ENCODE results near the gene LILRB2.
"Not testable (repeated sequence)": the region's sequence is repeated elsewhere in the genome, so short reads cannot be mapped to it uniquely, and the experiment has no call there.

The LILRB2 gene

DNA sequence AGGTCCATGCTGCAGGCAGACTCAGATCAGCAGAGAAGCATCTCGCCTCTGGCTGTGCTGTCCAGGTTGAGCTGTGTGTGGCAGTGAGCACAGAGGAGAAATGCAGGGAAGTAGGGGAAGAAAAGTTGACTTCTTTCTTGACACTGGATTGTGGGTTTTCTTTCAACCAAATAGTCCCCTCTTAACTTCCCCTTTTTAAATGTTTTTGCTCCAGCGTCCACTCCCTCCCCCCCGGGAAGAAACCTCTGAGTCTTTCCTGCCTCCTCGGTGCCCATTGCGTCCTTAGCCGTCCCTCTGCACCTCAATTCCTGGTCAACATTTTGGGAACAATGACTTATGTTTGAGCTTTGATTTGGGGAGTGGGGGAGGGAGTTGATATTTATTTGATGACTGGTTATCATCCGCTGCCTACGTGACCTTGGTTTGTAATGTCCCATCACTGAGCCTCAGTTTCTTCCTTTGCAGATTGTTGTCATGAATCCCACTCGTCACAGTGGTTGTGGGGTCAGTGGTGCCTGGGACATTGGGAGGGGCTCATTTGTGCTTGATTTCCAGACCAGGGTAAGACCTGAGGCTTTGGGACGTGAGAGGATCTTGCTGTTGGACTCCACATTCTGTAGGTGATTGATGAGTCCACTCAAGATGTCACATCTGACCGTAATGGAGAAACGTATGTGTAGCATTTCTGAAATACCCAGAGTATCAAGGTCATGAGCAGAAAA is at the start of gene LILRB2:
Gene LILRB2, minus strand, starts transcription at position 104 of the 722 bp plus-strand sequence. CDS start 614 bp downstream, outside the sequence.
- H3K27ac ChIP-seq = no peak within 1 kb of the TSS
- no peak for DNase-seq (ENCODE audit: low read depth, low spot score)

GRCh38 chr19:54329476-54330165 is 48.7 kb upstream of the LILRB2 start:
- no peak overlapping the region for H3K27ac ChIP-seq
- DNase-seq (ENCODE audit: low read depth, low spot score) = no peak

GRCh38 chr19:54328781-54329180 is 47.9 kb upstream of the LILRB2 start:
- DNase-seq (ENCODE audit: low read depth, low spot score); H3K27ac ChIP-seq: not testable (repeated sequence)

- no peak overlapping the region for H3K27ac ChIP-seq
- no peak for DNase-seq (ENCODE audit: low read depth, low spot score)
Measured at GRCh38 chr19:54325631-54326030, 44.7 kb upstream of the LILRB2 start.

- DNase-seq (ENCODE audit: low read depth, low spot score) = no peak
- no peak overlapping the region for H3K27ac ChIP-seq
Measured at GRCh38 chr19:54325194-54325621, 44.3 kb upstream of the LILRB2 start.

GRCh38 chr19:54324071-54324470 is 43.2 kb upstream of the LILRB2 start:
- DNase-seq (ENCODE audit: low read depth, low spot score) = no peak
- H3K27ac ChIP-seq = no peak overlapping the region

DNA sequence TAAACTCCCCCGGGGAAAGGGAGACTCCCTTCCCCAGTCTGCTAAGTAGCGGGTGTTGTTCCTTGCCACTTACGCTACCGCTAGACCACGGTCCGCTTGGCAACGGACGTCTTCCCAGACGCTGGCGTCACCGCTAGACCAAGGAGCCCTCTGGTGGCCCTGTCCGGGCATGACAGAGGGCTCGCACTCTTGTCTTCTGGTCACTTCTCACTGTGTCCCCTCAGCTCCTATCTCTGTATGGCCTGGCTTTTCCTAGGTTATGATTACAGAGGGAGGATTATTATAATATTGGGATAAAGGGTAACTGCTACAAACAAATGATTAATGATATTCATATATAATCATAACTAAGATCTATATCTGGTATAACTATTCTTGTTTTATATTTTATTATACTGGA is 42.0 kb upstream of the LILRB2 start:
- not testable (repeated sequence) for DNase-seq (ENCODE audit: low read depth, low spot score); H3K27ac ChIP-seq

GRCh38 chr19:54322295-54322694 is 41.4 kb upstream of the LILRB2 start:
- not testable (repeated sequence) for DNase-seq (ENCODE audit: low read depth, low spot score); H3K27ac ChIP-seq

- no peak overlapping the region for H3K27ac ChIP-seq
- DNase-seq (ENCODE audit: low read depth, low spot score) = no peak
Measured at GRCh38 chr19:54319892-54320670, 39.2 kb upstream of the LILRB2 start.

DNA sequence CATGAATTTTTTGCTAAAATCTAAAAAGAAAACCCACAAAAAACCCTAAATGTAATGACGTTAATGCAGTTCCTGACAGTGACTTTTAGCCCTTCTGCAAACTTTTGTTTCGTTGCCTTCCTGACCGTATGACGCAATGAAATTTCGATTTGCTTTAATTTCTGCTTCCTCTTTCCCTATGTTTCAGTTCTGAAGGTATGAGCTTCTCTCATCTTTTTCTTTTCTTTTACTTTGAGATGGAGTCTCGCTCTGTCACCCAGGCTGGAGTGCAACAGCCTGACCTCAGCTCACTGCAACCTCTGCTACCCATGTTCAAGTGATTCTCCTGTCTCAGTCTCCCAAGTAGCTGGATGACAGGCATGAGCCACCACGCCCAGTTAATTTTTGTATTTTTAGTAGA is 38.1 kb upstream of the LILRB2 start:
- DNase-seq (ENCODE audit: low read depth, low spot score) = no peak

DNA sequence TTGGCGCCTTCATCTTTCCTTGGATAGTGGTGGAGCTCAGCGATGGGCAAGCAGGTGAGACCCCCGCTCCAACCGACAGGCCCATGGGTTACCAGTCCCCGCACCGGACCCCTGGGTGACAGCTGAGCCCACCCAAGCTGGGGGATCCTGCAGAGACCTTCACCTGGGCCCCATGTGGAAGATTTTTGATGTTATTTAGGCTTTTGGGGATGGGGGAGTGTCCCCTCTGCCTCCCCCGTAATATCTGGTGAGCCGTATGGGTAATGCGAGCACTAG is 37.0 kb upstream of the LILRB2 start:
- no peak for DNase-seq (ENCODE audit: low read depth, low spot score)

More for the DNA sequence above, 38.1 kb upstream of the LILRB2 start:
- no peak overlapping the region for H3K27ac ChIP-seq

DNA sequence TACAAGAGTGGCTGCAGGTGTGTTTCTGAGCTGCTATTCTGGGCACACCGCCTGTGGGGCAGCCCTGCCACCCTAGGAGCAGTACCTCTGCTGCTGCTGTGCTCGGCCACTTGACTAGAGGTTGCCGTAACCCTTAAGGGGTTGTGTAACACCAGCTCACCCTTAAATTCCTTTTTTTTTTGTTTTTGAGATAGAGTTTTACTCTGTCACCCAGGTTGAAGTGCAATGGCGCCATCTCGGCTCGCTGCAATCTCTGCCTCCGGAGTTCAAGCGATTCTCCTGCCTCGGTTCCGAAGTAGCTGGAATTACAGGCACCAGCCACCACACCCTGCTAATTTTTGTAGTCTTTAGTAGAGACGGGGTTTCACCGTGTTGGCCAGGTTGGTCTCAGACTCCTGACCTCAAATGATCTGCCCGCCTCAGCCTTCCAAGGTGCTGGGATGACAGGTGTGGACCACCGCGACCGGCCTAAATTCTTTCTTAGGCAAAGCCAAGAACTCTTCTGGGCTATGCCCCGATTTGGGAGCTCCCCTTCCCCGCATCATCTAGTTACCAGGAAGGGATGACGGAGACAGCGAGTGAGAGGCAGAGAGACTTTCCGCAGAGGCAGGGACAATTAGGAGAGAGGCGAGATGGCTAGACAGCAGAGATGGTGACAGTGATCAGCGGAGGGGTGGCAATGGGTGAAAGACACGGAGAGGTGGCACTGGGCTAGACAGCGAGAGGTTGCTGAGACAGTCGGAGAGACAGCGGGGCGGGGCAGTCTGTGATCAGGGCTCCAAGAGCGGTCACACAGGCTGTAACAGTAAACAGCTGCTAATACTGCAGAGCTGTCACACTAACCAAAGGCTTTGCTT is 36.4 kb upstream of the LILRB2 start:
- DNase-seq (ENCODE audit: low read depth, low spot score) = no peak
- no peak overlapping the region for H3K27ac ChIP-seq

More for the DNA sequence above, 37.0 kb upstream of the LILRB2 start:
- H3K27ac ChIP-seq = no peak overlapping the region

GRCh38 chr19:54316746-54317107 is 35.8 kb upstream of the LILRB2 start:
- no peak overlapping the region for H3K27ac ChIP-seq
- no peak for DNase-seq (ENCODE audit: low read depth, low spot score)

DNA sequence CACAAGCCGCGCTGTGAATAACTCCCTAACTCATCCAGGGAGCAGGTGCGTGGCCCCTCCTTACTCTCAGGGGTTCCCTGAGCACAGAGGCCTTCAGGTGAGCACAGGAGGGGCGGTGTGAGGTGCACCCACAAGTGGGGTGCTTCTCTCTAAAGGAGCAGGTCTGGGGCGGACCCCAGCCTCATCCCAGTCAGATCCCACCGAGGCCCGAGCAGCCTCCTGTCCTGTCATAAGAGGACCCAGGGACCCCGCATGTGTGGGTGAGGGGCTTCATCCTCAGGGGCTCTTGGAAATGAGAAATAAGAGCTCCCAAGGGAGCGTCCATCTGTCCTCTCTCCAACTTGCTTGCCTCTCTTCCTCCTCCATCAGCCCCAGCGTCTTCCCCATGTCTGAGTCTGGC is 35.0 kb upstream of the LILRB2 start:
- DNase-seq (ENCODE audit: low read depth, low spot score) = no peak

DNA sequence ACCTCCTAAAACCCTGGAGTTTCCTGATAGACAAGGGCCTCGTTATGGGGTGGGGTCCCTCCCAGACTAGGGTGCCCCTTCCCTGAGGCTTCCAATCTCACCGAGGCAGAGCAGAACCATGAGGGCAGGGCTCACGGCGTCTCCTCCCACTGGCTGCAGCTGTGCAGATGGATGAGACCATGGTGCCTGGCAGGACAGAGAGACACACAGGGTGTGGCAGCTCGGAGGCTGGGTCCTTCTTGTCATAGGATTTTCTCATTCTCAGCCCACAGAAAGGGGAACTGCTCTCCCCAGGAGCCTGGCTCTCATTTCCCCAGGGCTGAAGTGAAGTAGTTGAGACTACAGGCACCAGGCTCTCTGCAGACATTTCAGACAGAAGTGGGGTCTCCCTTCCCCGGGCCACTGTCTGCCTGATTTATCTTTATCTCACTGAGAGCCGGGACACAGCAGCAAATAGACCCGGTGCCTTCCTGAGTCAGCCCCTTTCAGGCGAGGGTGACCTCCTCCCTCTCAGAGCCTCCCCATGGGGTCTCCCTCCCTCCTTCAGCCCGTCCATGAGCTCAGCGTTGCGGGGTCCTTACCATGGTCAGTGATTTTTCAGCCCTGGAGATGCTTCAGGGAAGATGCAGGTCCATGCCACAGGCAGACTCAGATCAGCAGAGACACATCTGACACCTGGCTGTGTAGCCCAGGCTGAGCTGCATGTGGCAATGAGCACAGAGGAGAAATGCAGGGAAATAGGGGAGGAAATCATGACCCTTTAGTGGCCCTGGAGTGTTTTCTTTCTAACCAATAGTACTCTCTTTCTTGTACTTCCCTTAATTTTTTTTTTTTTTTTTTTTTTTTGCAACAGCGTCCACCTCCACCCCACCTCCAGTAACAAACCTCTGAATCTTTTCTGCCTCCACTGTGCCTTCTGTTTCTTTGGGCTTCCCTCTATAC is 31.8 kb upstream of the LILRB2 start, which contains the start of gene LILRA5:
Gene LILRA5, minus strand, starts transcription at position 731 of the 942 bp plus-strand sequence. Its CDS starts 147 bp downstream, at position 584.
- DNase-seq (ENCODE audit: low read depth, low spot score) = no peak
- H3K27ac ChIP-seq = no peak within 1 kb of the TSS

More for the DNA sequence above, 35.0 kb upstream of the LILRB2 start:
- H3K27ac ChIP-seq = no peak overlapping the region

DNA sequence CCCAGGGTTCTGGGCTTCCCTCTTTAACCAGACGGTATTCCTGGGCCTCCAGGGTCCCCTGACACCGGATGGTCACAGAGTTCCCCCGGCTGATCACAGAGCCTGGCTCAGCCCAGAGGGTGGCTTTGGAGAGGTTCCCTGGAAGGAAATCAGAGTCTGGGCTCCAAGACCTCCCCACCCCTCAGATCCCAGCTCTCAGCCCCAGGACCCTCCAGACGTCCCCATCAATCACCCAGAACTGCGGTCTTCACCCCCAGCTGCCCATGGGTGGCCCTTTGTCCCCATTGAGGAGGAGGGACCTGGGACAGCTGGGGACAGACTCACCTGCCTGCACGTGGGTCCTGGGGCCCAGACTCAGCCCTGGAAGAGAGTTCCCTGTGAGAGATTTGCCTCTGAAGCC is 31.1 kb upstream of the LILRB2 start:
- H3K27ac ChIP-seq = no peak overlapping the region
- no peak for DNase-seq (ENCODE audit: low read depth, low spot score)

DNA sequence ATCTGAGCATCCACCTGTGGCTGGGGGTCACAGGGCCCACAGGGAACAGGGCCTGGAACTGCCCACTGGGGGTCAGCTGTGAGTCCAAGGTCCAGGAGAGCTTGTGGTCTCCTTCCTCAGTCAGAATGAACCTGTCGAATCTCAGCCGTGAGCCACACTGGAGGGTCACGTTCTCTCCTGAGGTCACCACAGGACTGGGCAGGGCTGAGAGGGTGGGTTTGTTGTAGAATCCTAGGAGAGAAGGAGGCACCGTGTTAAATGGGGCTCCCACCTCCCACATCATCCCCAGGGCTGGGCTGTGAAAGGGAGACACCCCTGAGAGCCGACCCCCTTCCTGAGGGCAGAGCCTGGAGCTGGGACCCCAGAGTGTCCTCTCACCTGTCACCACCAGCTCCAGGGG is 30.6 kb upstream of the LILRB2 start:
- no peak for DNase-seq (ENCODE audit: low read depth, low spot score)
- H3K27ac ChIP-seq = no peak overlapping the region

DNA sequence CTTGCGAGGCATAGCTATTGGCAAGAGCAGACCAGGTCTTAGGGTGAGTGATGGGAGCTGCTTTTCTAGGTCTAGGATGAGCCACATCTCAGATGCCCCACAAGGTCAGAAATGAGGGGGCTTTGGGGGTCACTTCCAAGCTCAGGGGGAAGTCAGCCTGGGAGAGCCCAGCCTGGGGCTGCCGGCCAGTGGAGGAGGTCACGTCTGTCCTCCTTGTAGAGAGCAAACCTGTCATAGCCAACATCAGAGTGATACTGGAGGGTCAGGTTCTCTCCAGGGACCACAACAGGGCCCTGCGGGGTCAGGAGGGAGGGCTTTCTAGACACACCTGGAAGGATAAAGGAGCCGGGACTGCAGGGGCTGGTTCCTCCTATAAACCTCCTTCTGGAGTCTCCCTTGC is 29.6 kb upstream of the LILRB2 start:
- DNase-seq (ENCODE audit: low read depth, low spot score) = no peak
- H3K27ac ChIP-seq = no peak overlapping the region

- no peak overlapping the region for H3K27ac ChIP-seq
- DNase-seq (ENCODE audit: low read depth, low spot score) = no peak
Measured at GRCh38 chr19:54309811-54310210, 28.9 kb upstream of the LILRB2 start.

Data from epithelial cell of prostate (primary cell).